ENCODE data around the gene AMPH.

AMPH gene

DNA sequence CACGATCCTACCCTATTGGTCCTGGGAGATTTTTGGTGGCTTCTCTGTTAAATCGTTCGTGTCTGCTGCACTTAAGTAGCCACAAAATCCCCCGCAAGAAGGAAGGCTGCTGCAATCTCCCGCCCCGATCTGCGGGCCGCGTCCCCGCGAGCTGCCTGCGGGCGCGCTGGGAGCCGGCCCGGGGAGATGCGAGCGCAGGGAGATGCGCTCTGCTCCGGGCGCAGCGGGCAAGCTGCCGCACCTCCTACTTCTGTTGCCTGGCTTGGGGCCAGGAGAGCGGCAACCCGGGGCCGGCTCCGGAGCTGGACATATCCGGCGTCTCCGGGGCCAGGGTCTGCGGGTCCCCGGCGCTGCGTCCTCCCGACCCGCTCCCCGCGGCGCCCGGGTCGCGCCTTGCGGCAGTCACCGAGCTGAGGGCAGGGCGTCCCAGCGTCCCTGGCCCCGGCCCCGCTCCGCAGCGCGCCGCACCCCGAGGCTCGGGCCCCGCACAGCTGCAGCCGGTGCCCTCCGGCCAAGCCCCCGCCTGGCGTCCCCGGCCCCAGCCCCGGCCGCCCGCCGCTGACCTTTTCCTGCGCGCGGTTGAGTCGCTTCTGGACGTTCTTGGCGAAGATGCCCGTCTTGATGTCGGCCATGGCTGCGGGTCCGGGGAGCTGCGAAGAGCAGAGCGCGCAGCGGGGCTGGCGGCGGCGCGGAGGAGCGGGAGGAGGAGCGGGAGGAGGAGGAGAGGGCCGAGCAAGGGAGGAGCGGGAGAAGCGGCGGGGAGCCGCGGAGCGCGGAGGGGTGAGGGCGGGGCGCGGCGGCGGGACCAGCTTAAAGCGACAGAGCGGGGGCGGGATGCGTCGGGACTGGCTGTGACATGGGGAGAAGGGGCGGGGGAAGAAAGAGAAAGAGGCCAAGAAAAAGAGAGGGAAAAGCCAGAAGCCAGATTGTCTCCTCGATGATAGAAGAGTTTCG, at the start of gene AMPH:
Gene AMPH, minus strand, starts transcription at position 654 of the 954 bp plus-strand sequence. Its CDS starts 22 bp downstream, at position 632.
- DNase-seq (ENCODE audit: low spot score in 2 of 2) (no peak), ATAC-seq (ENCODE audit: low read depth) (no peak)

DNA sequence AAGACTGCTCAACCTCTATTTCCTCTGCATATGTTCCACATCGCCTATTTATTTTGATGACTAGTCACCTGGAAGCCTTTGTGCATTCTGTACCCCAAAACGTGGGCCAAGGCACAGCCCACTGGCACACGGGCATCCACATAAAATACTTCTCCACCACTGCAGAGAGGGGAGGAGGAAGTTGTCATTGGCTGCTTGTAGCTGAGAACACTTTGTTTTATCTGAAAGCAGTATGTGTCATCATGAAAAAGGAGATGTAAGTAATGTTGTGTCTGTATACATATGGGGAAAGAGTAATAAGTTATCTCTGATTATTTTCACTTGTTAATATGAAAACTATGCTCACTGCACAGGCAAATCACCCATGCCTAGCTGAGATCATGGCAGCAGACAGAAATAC, 48.2 kb upstream of the AMPH start:
- peaks cover 2% of the 10 kb centered on the region for H3K4me1 Mint-ChIP-seq
- H3K27ac Mint-ChIP-seq = no peak overlapping the region
- ATAC-seq (ENCODE audit: low read depth) = no peak
- H3K36me3 Mint-ChIP-seq = no peaks in the 10 kb centered on the region
- H3K4me3 Mint-ChIP-seq = no peak overlapping the region
- peaks cover 3% of the 10 kb centered on the region for H3K27me3 Mint-ChIP-seq
- no peaks in the 10 kb centered on the region for H3K9me3 Mint-ChIP-seq
- no peak for DNase-seq (ENCODE audit: low spot score in 2 of 2)

More for the DNA sequence above, at the start of gene AMPH:
- peak within 1 kb of the TSS; percentile 62 for H3K4me3 Mint-ChIP-seq
- H3K9me3 Mint-ChIP-seq = no peaks in the 10 kb centered on the region
- peaks cover 17% of the 10 kb centered on the region for H3K27me3 Mint-ChIP-seq
- H3K36me3 Mint-ChIP-seq = no peaks in the 10 kb centered on the region
- no peak within 1 kb of the TSS for H3K27ac Mint-ChIP-seq
- peaks cover 2% of the 10 kb centered on the region for H3K4me1 Mint-ChIP-seq

DNA sequence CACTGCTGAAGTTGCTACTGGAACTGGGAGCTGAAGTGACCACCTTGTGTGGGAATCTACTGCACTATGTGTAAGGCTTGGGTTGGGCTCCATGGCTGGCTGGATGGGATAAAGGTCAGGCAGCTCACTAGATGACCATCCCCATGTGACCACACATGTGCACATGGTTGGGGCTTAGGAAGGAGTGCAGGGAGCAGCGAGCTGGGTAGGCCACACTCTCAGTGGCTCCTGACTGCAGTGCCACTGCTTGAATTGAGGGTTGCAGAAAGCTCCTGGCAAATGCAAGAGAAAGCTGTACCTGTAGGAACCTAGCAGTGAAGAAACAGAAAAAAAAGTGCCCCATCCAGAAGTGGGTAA, 47.5 kb upstream of the AMPH start:
- no peaks in the 10 kb centered on the region for H3K36me3 Mint-ChIP-seq
- H3K27ac Mint-ChIP-seq = no peak overlapping the region
- H3K4me1 Mint-ChIP-seq = peaks cover 2% of the 10 kb centered on the region
- peaks cover 3% of the 10 kb centered on the region for H3K27me3 Mint-ChIP-seq
- H3K4me3 Mint-ChIP-seq = no peak overlapping the region
- DNase-seq (ENCODE audit: low spot score in 2 of 2) (no peak), ATAC-seq (ENCODE audit: low read depth) (no peak)
- H3K9me3 Mint-ChIP-seq = no peaks in the 10 kb centered on the region

DNA sequence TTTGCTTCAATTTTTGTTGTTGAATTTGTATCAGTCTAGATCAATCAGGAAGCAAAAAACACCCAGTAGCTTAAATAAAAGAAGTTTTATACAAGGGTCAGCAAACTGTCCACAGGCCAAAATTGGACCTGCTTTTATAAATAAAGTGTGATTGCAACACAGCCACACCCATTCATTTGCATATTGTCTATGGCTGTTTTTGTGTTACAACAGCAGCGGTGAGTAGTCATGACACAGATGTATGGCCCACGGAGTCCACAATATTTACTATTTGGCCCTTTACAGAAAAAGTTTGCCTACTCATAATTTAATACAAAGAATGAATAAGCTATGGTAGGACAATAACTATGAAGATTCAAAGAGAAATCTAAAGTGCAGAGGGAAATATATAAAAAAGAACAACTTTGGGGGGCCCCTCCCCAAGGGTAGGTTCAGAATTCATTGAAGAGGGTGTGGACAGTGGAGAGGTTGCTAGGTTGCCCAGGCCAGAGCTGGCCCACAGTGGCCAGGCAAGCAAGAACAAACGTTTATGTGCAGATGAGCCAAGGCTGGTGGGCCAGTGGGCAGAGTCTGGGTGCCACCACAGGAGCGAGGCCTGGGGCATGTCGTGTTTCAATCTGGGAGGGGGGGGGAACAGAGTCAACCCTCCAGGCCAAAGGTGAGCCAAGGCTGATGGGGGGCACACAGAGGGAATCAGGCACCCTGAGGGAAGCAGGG, 47.0 kb upstream of the AMPH start:
- DNase-seq (ENCODE audit: low spot score in 2 of 2) (no peak), ATAC-seq (ENCODE audit: low read depth) (no peak)
- peaks cover 2% of the 10 kb centered on the region for H3K4me1 Mint-ChIP-seq
- H3K4me3 Mint-ChIP-seq = no peak overlapping the region
- no peaks in the 10 kb centered on the region for H3K36me3 Mint-ChIP-seq
- no peak overlapping the region for H3K27ac Mint-ChIP-seq
- H3K27me3 Mint-ChIP-seq = peaks cover 3% of the 10 kb centered on the region
- H3K9me3 Mint-ChIP-seq = no peaks in the 10 kb centered on the region

DNA sequence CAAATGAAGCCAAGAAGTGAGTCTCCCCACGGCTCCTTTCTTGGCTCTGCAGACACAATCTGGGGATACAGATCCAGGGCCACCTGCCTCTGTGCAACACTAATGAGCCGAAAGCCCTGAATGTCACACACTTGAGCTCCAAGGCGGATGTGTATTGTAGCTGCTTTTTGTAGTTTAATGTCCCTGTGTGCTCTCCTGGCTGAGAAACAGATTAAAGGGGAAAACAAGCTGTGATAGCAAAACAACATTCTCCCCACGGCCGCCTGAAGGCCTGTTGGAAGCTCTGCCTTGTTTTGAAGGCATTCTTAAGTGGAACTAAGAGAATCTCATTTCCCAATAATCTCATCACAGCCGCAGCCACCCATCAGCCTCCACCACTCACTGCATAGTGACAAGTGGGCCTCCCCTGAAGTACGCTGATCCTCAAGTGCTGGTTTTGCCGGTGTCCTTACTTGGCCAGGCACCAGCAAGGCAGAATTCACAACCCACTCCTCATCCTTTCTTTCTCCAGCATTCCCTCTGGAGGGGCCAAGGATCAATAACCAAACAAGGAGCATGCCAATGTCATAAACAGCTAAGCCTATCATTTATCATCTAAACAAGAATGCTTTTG, 44.4 kb upstream of the AMPH start:
- H3K27ac Mint-ChIP-seq = no peak overlapping the region
- no peak for DNase-seq (ENCODE audit: low spot score in 2 of 2)
- no peaks in the 10 kb centered on the region for H3K36me3 Mint-ChIP-seq
- no peak overlapping the region for H3K4me3 Mint-ChIP-seq
- H3K4me1 Mint-ChIP-seq = peaks cover 19% of the 10 kb centered on the region
- H3K9me3 Mint-ChIP-seq = no peaks in the 10 kb centered on the region
- peaks cover 3% of the 10 kb centered on the region for H3K27me3 Mint-ChIP-seq
- no peak for ATAC-seq (ENCODE audit: low read depth)

DNA sequence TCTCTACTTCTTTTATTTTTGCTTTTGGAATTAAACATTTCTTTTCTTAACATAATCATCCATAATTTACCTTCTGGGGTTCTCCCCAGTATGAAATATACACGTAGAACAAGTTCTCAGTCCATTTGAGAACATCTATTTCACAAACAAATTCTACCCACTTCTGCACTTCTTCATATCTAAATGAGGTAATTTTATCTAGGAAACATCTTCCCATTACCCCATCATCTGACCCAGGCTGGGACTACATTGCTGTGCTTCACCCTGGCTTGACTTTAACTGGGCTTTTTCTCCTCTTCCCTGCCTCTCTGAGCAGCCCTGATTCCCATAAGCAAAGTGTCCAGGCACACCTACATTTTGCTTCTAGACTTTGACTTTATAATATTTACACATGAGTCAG, 43.3 kb upstream of the AMPH start:
- Mint-ChIP-seq H3K27me3 (peaks cover 3% of the 10 kb centered on the region), H3K4me1 (peaks cover 19% of the 10 kb centered on the region), H3K4me3 (no peak overlapping the region), H3K27ac (peak overlapping the region; percentile 29), H3K36me3 (no peaks in the 10 kb centered on the region), H3K9me3 (no peaks in the 10 kb centered on the region)
- ATAC-seq (ENCODE audit: low read depth) (no peak), DNase-seq (ENCODE audit: low spot score in 2 of 2) (no peak)

DNA sequence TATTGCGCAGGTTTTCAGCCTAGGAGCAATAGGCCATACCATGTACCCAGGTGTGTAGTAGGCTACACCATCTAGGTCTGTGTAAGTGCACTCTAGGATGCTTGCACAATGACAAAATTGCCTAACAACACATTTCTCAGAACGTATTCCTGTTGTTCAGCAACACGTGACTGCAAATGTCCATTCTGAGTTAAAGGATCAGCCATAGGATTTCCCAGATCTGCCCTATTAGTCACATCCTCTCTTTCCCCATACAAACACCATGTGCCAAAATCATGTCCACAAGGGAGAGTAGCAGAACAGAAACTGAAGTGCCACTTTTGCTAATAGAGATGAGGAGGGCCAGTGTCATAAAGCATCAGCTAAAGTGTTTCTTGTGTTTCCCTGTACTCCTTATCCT, 42.6 kb upstream of the AMPH start:
- no peaks in the 10 kb centered on the region for H3K36me3 Mint-ChIP-seq
- no peaks in the 10 kb centered on the region for H3K9me3 Mint-ChIP-seq
- no peak overlapping the region for H3K27ac Mint-ChIP-seq
- H3K27me3 Mint-ChIP-seq = peaks cover 3% of the 10 kb centered on the region
- ATAC-seq (ENCODE audit: low read depth) (no peak), DNase-seq (ENCODE audit: low spot score in 2 of 2) (no peak)
- no peak overlapping the region for H3K4me3 Mint-ChIP-seq
- H3K4me1 Mint-ChIP-seq = peaks cover 19% of the 10 kb centered on the region

DNA sequence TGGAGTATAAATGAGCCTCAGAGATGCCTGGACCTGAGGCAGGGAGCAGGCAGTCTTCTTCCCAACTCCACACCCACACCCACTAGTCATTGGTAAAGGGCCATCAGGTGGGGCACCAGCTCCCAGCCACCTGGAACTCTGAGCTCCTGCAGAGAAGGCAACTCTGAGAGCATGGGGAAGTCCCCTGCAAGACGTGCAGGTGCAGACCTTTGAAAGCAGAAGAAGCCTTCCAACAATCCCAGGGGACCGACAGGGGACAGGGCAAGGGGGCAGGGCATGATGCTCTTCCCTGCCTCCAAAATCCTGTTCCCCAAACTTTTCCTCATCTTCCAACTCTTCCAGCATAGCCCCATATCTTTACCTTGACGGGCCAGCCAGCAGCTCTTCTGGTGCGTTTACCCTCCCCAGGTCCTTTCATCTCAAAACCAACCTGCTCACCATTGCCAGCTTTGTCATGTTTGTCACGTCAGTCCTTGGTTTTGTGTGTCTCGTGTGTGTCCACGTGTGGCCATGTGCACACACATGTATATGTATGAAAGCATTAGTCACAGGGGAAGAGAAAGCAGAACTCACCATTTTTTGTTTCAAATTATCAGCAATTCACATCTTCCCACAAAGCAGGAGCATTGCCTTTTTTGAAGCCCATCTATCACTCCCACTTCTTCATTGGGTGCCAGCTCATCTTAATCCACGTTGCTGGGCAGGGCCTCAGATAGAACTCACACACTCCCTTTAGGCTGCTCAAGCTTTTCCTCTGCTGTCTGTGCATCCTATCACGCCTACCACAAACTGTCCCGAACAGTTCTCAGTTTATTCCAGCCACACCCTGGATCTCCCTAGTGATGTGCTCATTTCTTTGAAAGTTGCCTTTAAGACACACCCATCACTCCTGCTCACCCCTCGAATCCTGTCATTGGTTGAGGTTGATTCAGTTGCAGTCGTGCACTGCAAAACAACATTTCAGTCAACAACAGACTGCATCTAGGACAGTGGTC, 41.0 kb upstream of the AMPH start:
- peak overlapping the region; percentile 95 for H3K27ac Mint-ChIP-seq
- no peaks in the 10 kb centered on the region for H3K27me3 Mint-ChIP-seq
- H3K36me3 Mint-ChIP-seq = no peaks in the 10 kb centered on the region
- peak; percentile 54 to 74 for DNase-seq (ENCODE audit: low spot score in 2 of 2)
- peak overlapping the region; percentile 63 for H3K4me3 Mint-ChIP-seq
- peak; percentile 93 for ATAC-seq (ENCODE audit: low read depth)
- H3K9me3 Mint-ChIP-seq = peaks cover 2% of the 10 kb centered on the region
- peaks cover 21% of the 10 kb centered on the region for H3K4me1 Mint-ChIP-seq

DNA sequence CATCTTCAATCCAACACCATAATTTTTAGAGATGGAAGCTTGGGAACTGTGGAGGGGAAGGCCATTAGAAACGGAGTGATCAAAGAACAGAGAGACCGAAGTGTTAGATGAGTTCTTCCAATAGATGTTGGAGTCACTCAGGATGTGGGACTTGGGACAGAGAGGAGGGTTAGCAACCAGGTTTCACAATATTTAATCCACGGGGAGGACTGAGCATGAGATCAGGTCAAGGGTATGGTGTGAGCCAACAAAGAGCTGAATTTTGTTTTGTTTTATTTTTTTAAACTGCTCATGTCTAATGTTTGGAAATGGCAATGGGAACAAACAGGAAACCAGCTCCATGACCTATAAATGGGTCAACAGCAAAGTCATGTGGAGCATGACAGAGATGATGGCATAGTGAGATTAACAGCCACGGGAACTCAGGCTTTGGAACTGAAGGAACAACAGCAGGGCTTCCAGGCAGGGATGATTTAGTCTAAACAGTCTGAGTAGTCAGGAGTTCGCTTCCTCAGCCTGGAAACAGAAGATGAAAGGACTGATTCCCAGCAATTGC, 38.9 kb upstream of the AMPH start:
- no peak overlapping the region for H3K27ac Mint-ChIP-seq
- DNase-seq (ENCODE audit: low spot score in 2 of 2) = no peak
- H3K27me3 Mint-ChIP-seq = no peaks in the 10 kb centered on the region
- no peak overlapping the region for H3K4me3 Mint-ChIP-seq
- peaks cover 25% of the 10 kb centered on the region for H3K4me1 Mint-ChIP-seq
- ATAC-seq (ENCODE audit: low read depth) = no peak
- H3K36me3 Mint-ChIP-seq = no peaks in the 10 kb centered on the region
- H3K9me3 Mint-ChIP-seq = peaks cover 2% of the 10 kb centered on the region

DNA sequence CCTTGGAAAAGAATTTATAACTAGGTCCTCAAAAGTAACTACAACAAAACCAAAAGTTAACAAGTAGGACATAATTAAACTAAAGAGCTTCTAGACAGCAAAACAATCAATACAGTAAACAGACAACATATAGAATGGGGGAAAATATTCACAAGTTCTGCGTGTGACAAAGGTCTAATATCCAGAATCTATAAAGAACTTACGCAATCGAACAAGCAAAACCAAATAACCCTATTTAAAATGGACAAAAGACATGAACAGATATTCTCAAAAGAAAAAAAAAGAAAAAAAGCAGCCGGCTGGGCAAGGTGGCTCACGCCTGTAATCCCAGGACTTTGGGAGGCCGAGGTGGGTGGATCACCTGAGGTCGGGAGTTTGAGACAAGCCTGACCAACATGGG, 33.8 kb upstream of the AMPH start:
- no peak overlapping the region for H3K27ac Mint-ChIP-seq
- no peak for ATAC-seq (ENCODE audit: low read depth)
- H3K9me3 Mint-ChIP-seq = peaks cover 2% of the 10 kb centered on the region
- H3K27me3 Mint-ChIP-seq = peaks cover 4% of the 10 kb centered on the region
- peaks cover 10% of the 10 kb centered on the region for H3K4me1 Mint-ChIP-seq
- no peaks in the 10 kb centered on the region for H3K36me3 Mint-ChIP-seq
- no peak overlapping the region for H3K4me3 Mint-ChIP-seq
- DNase-seq (ENCODE audit: low spot score in 2 of 2) = no peak

DNA sequence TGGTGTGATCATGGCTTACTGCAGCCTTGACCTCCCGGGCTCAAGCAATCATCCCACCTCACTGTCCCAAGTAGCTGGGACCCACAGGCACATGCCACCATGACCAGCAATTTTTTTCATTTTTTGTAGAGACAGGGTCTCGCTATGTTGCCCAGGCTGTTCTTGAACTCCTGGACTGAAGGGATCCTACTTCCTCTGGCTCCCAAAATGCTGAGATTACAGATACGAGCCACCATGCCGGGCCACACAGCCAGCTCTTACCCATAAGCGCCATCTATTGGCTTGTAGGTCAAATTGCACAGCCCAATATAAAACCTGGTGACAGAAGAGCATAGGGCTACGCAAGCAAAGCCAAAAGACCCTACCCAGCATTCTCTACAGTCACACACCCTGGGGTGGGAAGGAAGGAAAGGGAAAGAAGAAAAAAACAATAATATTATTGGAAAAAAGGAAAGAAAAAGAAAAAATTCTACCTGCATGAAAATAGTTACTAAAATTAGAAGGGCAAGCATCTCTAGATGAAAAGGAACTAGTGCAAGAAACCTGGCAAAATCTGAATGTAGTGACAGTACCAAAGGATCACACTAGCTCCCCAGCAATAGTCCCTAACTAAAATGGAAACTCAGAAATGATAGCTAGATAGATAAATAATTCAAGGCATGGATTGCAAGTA, 29.4 kb upstream of the AMPH start:
- H3K36me3 Mint-ChIP-seq = no peaks in the 10 kb centered on the region
- peaks cover 12% of the 10 kb centered on the region for H3K27me3 Mint-ChIP-seq
- peak; percentile 78 for ATAC-seq (ENCODE audit: low read depth)
- H3K9me3 Mint-ChIP-seq = no peaks in the 10 kb centered on the region
- H3K4me1 Mint-ChIP-seq = peaks cover 4% of the 10 kb centered on the region
- peak; percentile 29 to 49 for DNase-seq (ENCODE audit: low spot score in 2 of 2)
- no peak overlapping the region for H3K27ac Mint-ChIP-seq
- H3K4me3 Mint-ChIP-seq = no peak overlapping the region

DNA sequence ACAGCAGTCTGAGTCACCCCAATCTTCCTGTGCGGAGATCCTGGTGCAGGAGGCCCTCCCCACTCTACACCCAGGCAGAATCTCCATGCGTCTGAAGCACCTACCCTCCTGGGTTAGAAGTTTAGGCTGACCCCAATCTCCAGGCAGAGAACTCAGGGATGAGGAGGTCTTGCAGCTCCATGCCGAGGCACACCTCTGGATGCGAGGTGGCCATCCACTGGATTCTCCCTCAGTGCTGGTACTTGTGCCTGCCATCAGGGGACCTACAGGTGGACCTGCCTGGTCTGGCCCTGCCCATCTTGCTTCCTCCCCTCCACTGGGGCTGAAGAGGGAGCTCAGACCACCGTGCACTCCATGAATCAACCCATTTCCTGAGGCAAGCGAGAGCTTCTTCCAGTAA, 28.8 kb upstream of the AMPH start:
- Mint-ChIP-seq H3K9me3 (no peaks in the 10 kb centered on the region), H3K36me3 (no peaks in the 10 kb centered on the region), H3K4me3 (no peak overlapping the region), H3K27me3 (peaks cover 12% of the 10 kb centered on the region), H3K27ac (no peak overlapping the region), H3K4me1 (peaks cover 4% of the 10 kb centered on the region)
- ATAC-seq (ENCODE audit: low read depth) (no peak), DNase-seq (ENCODE audit: low spot score in 2 of 2) (no peak)

DNA sequence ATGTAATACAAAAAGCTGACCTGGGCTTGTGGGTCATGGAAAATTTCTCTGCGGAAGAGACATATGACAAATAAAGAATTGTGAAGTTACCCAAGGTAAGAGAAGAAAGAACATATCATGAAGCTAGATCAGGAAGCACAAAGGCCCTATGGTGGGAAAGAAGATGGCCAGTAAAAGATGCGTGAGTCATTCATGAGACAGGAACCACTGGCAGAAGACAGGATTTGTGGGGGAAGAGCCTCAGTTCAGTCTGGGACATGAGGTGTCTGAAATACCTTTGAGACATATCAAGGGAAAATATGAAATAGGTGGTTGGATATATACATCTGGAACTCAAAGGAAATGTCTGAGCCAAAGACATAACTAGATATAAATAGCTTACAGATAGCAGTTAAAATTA, 27.7 kb upstream of the AMPH start:
- DNase-seq (ENCODE audit: low spot score in 2 of 2) = no peak
- Mint-ChIP-seq H3K27me3 (peaks cover 15% of the 10 kb centered on the region), H3K4me1 (peaks cover 4% of the 10 kb centered on the region), H3K36me3 (no peaks in the 10 kb centered on the region), H3K4me3 (no peak overlapping the region), H3K27ac (no peak overlapping the region), H3K9me3 (no peaks in the 10 kb centered on the region)
- no peak for ATAC-seq (ENCODE audit: low read depth)

Measured in memory B cell (primary cell).